ENCODE measurements around the gene TXNRD3.

The TXNRD3 gene

DNA sequence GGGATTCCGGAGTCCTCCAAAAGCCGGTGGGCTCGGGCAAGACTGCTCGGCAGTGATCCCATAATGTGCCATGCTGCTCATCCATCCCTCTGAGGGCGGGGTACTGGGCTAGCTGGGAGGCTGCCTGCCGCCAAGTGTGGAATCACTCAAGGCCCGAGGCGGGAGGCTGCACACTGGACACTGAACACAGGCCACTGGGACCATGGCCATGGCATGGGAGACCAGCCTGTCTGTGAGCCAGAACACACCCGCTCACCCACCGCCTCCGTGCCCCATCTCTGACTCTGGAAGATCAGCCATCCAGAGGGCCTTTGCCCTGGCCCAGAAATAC lies 97.5 kb downstream of the TXNRD3 start:
- H3K27ac ChIP-seq, result no peak overlapping the region
- H3K4me3 ChIP-seq (ENCODE audit: low read depth, low read length), result no peak overlapping the region
- H3K27me3 ChIP-seq (replicated peaks), result peaks cover 6% of the 10 kb centered on the region
- in situ Hi-C loops (cut with HindIII; ENCODE audit: low pct_ligation_motif_present, low sequenced_read_pairs), result no loop called here
- no peak for DNase-seq
- H3K36me3 ChIP-seq (replicated peaks), result no peaks in the 10 kb centered on the region
- TF ChIP-seq, protein P1, sequence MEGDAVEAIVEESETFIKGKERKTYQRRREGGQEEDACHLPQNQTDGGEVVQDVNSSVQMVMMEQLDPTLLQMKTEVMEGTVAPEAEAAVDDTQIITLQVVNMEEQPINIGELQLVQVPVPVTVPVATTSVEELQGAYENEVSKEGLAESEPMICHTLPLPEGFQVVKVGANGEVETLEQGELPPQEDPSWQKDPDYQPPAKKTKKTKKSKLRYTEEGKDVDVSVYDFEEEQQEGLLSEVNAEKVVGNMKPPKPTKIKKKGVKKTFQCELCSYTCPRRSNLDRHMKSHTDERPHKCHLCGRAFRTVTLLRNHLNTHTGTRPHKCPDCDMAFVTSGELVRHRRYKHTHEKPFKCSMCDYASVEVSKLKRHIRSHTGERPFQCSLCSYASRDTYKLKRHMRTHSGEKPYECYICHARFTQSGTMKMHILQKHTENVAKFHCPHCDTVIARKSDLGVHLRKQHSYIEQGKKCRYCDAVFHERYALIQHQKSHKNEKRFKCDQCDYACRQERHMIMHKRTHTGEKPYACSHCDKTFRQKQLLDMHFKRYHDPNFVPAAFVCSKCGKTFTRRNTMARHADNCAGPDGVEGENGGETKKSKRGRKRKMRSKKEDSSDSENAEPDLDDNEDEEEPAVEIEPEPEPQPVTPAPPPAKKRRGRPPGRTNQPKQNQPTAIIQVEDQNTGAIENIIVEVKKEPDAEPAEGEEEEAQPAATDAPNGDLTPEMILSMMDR (IDR thresholded peaks at IDR 0.05; ENCODE audit: low read depth, low read length, missing control alignments), result no peak

Data from brain microvascular endothelial cell (primary cell).